ENCODE results near the gene ISM2. TPM values are rescaled to one million over a fixed set of nuclear protein-coding genes. Genes with fewer than 3 reads are reported as not detected.

The ISM2 gene
- total and polyA plus RNA-seq, 10 of the 15 experiments (the other 5 are each of a cell fraction or from before 2014, with no cell fraction given), result 0.03 TPM; not detected in 9

GRCh38 chr14:77457522-77458248 lies 40.9 kb downstream of the ISM2 start, which contains the start of the genes AHSA1 and VIPAS39 (continued):
- peak; percentile 58; the same call in 2 of the 3 replicates for TF ChIP-seq POU2F2 (IDR thresholded peaks at IDR 0.05; ENCODE audit: borderline replicate concordance, low read depth, low read length)
- TF ChIP-seq KLF5 (IDR thresholded peaks at IDR 0.05; ENCODE audit: partially characterized antibody), result peak; percentile 58
- TF ChIP-seq FOXM1 (IDR thresholded peaks at IDR 0.05; ENCODE audit: low read depth, low read length), result no peak
- TF ChIP-seq, protein P1, sequence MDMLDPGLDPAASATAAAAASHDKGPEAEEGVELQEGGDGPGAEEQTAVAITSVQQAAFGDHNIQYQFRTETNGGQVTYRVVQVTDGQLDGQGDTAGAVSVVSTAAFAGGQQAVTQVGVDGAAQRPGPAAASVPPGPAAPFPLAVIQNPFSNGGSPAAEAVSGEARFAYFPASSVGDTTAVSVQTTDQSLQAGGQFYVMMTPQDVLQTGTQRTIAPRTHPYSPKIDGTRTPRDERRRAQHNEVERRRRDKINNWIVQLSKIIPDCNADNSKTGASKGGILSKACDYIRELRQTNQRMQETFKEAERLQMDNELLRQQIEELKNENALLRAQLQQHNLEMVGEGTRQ (IDR thresholded peaks at IDR 0.05; ENCODE audit: borderline replicate concordance, low read depth, low read length), result no peak
- TF ChIP-seq CREB1 (IDR thresholded peaks at IDR 0.05; ENCODE audit: low read depth), result peak; percentile 98
- TF ChIP-seq ZZZ3 (IDR thresholded peaks at IDR 0.05; ENCODE audit: control insufficient read depth, insufficient read length, low read depth), result no peak
- no peak; the same call in none of the 2 replicates for TF ChIP-seq POLR2AphosphoS2 (IDR thresholded peaks at IDR 0.05; ENCODE audit: low read depth, low read length)
- peak; percentile 95 for TF ChIP-seq RUNX3 (IDR thresholded peaks at IDR 0.05; ENCODE audit: low read length)
- TF ChIP-seq YBX1 (IDR thresholded peaks at IDR 0.05), result no peak
- peak; percentile 51 for TF ChIP-seq ZNF207 (IDR thresholded peaks at IDR 0.05; ENCODE audit: borderline replicate concordance)
- TF ChIP-seq, protein P2, sequence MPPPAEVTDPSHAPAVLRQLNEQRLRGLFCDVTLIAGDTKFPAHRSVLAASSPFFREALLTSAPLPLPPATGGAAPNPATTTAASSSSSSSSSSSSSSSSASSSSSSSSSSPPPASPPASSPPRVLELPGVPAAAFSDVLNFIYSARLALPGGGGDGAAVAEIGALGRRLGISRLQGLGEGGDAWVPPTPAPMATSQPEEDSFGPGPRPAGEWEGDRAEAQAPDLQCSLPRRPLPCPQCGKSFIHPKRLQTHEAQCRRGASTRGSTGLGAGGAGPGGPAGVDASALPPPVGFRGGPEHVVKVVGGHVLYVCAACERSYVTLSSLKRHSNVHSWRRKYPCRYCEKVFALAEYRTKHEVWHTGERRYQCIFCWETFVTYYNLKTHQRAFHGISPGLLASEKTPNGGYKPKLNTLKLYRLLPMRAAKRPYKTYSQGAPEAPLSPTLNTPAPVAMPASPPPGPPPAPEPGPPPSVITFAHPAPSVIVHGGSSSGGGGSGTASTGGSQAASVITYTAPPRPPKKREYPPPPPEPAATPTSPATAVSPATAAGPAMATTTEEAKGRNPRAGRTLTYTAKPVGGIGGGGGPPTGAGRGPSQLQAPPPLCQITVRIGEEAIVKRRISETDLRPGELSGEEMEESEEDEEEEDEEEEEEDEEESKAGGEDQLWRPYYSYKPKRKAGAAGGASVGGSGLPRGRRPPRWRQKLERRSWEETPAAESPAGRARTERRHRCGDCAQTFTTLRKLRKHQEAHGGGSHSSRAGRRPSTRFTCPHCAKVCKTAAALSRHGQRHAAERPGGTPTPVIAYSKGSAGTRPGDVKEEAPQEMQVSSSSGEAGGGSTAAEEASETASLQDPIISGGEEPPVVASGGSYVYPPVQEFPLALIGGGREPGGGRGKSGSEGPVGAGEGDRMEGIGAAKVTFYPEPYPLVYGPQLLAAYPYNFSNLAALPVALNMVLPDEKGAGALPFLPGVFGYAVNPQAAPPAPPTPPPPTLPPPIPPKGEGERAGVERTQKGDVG (CRISPR knock-in tag; IDR thresholded peaks at IDR 0.05), result no peak
- no peak for TF ChIP-seq NKRF (conservative IDR thresholded peaks at IDR 0.05)
- TF ChIP-seq BCL11A (IDR thresholded peaks at IDR 0.05; ENCODE audit: low read depth, low read length), result no peak
- TF ChIP-seq RB1 (IDR thresholded peaks at IDR 0.05; ENCODE audit: borderline replicate concordance), result peak; percentile 49; the same call in 1 of the 2 replicates
- peak; percentile 37; the same call in 1 of the 2 replicates for TF ChIP-seq JUNB (IDR thresholded peaks at IDR 0.05)
- no peak for TF ChIP-seq NR2C2 (IDR thresholded peaks at IDR 0.05; ENCODE audit: borderline replicate concordance, control insufficient read depth, insufficient read length, low read depth)
- 0 out of 2 replicates have a peak, but pooled peaks have one; percentile 47 for TF ChIP-seq DPF2 (IDR thresholded peaks at IDR 0.05)
- TF ChIP-seq CHD4 (IDR thresholded peaks at IDR 0.05), result no peak
- no peak for TF ChIP-seq SP1 (IDR thresholded peaks at IDR 0.05; ENCODE audit: low read depth, low read length)
- TF ChIP-seq ZBED1 (IDR thresholded peaks at IDR 0.05; ENCODE audit: borderline replicate concordance), result no peak
- TF ChIP-seq BRCA1 (IDR thresholded peaks at IDR 0.05; ENCODE audit: low read depth, low read length), result peak; percentile 71
